ENCODE data around the gene ZBED6.

ZBED6 gene

GRCh38 chr1:203843435-203843834, 48.0 kb downstream of the ZBED6 start:
- Histone ChIP-seq H4K20me1 (ENCODE audit: low read depth, low read length) (no peaks in the 10 kb centered on the region), H3K36me3 (ENCODE audit: low read length) (peaks cover 37% of the 10 kb centered on the region), H3K79me2 (ENCODE audit: insufficient read depth, low read length) (no peaks in the 10 kb centered on the region), H3F3A (ENCODE audit: insufficient read depth) (no peaks in the 10 kb centered on the region), H3K9me2 (replicated peaks; ENCODE audit: insufficient read depth, low read length) (no peaks in the 10 kb centered on the region), H3K4me2 (ENCODE audit: low read depth, low read length, poor library complexity, severe bottlenecking) (no peak overlapping the region), H3K27ac (ENCODE audit: low read depth, low read length) (no peak overlapping the region), H2AFZ (ENCODE audit: low read depth, low read length, severe bottlenecking) (no peak overlapping the region), H3K9ac (ENCODE audit: low read length) (no peak overlapping the region), H3K27me3 (ENCODE audit: low read length) (no peaks in the 10 kb centered on the region), H3K9me3 (ENCODE audit: insufficient read depth, low read length) (no peaks in the 10 kb centered on the region), H3K4me3 (ENCODE audit: insufficient read depth, low read length, poor library complexity, severe bottlenecking) (no peak overlapping the region)
- TF ChIP-seq EZH2phosphoT487 (conservative IDR thresholded peaks at IDR 0.05; ENCODE audit: low read length): no peak
- TF ChIP-seq, protein P1, sequence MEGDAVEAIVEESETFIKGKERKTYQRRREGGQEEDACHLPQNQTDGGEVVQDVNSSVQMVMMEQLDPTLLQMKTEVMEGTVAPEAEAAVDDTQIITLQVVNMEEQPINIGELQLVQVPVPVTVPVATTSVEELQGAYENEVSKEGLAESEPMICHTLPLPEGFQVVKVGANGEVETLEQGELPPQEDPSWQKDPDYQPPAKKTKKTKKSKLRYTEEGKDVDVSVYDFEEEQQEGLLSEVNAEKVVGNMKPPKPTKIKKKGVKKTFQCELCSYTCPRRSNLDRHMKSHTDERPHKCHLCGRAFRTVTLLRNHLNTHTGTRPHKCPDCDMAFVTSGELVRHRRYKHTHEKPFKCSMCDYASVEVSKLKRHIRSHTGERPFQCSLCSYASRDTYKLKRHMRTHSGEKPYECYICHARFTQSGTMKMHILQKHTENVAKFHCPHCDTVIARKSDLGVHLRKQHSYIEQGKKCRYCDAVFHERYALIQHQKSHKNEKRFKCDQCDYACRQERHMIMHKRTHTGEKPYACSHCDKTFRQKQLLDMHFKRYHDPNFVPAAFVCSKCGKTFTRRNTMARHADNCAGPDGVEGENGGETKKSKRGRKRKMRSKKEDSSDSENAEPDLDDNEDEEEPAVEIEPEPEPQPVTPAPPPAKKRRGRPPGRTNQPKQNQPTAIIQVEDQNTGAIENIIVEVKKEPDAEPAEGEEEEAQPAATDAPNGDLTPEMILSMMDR (IDR thresholded peaks at IDR 0.05; ENCODE audit: insufficient read depth, low read length, poor library complexity, severe bottlenecking): no peak

Measured in SU-DHL-6 (cell line).